K562 (cell line): ENCODE data around the gene SMIM7. TPM values are rescaled to one million over a fixed set of nuclear protein-coding genes. Genes with fewer than 3 reads are reported as not detected.
A peak's percentile ranks its signal among the peaks of the same experiment; 100 is the strongest.

Source experiments
- CREB1 ChIP-seq, 2 experiments: sonication (generic) in 1 of 2; formaldehyde crosslinking in 1 of 2; IDR thresholded peaks; 2 replicates each; pipeline versions ENCODE4 v1.6.1 to v1.8.0; 2012 to 2022; ENCODE audit warnings: inconsistent platforms in 1 of 2, mild to moderate bottlenecking in 1 of 2, missing genetic modification reagents in 1 of 2, moderate library complexity in 1 of 2
- CREM ChIP-seq: IDR thresholded peaks from 2 replicates; pipeline ENCODE4 v1.6.1; 2014; ENCODE audit warnings: antibody characterized with exemption, low read depth
- ETV5 ChIP-seq: sonication (generic); formaldehyde crosslinking; IDR thresholded peaks from 2 replicates; pipeline ENCODE4 v1.4.0; 2020; ENCODE audit warnings: low read depth, mild to moderate bottlenecking, missing genetic modification reagents
- GATAD2B ChIP-seq: fragments of 450-650 bp; IDR thresholded peaks from 2 replicates; pipeline ENCODE4 v1.6.1; 2017; ENCODE audit warnings: mild to moderate bottlenecking, borderline replicate concordance
- PHF20 ChIP-seq: fragments of 450-650 bp; IDR thresholded peaks from 2 replicates; pipeline ENCODE4 v1.6.1; 2018; ENCODE audit not compliant: partially characterized antibody
- POLR2AphosphoS5 ChIP-seq: IDR thresholded peaks from 2 replicates; pipeline ENCODE4 v1.6.1; 2011; ENCODE audit warnings: mild to moderate bottlenecking, low read depth, low read length, moderate library complexity; ENCODE audit not compliant: control insufficient read depth, insufficient read depth
- RBBP5 ChIP-seq: fragments of 200-600 bp; sonication (generic); IDR thresholded peaks from 2 replicates; pipeline ENCODE4 v1.6.1; 2012; ENCODE audit warnings: borderline replicate concordance, mild to moderate bottlenecking, low read length, control low read depth, inconsistent platforms; ENCODE audit not compliant: insufficient read depth, poor library complexity, severe bottlenecking
- SIN3B ChIP-seq: fragments of 450-650 bp; IDR thresholded peaks from 2 replicates; pipeline ENCODE4 v1.6.1; 2017; ENCODE audit warnings: low read depth, mild to moderate bottlenecking, moderate library complexity
- SMARCE1 ChIP-seq: fragments of 450-650 bp; IDR thresholded peaks from 2 replicates; pipeline ENCODE4 v1.7.1; 2016; ENCODE audit warnings: mild to moderate bottlenecking
- STAT5B ChIP-seq: fragments of 250-450 bp; sonication (Bioruptor Pico); IDR thresholded peaks from 2 replicates; pipeline ENCODE4 v1.8.0; 2021; ENCODE audit warnings: mild to moderate bottlenecking, inconsistent platforms
- polyA plus RNA-seq, 8 experiments: library from polyadenylated mRNA; depleted of rRNA in 4 of 8; stranded (reverse) in 5 of 8; unstranded in 3 of 8; fragments of >200 nt; fragmentation: Nextera tagmentation in 2 of 8; fragmentation: Illumina TruSeq in 1 of 8; extraction: Ambion mirVana in 2 of 8; extraction: Trizol in 1 of 8; gene quantifications; 2 replicates each; pipeline versions ENCODE4 v1.2.1 to v1.2.3, GENCODE V29; 2011 to 2014; ENCODE audit warnings: inconsistent platforms in 1 of 8, missing spikeins in 1 of 8
- total RNA-seq, 7 experiments: library from RNA; depleted of rRNA in 6 of 7; stranded (reverse); fragments of >200 nt in 6 of 7; fragmentation: Illumina TruSeq in 2 of 7; extraction: Trizol in 2 of 7; gene quantifications; 2 replicates each; pipeline versions ENCODE4 v1.2.1 to v1.2.3, GENCODE V29; 2011 to 2021; ENCODE audit warnings: low replicate concordance in 1 of 7
- TF ChIP-seq, protein P1 (sequence below): IDR thresholded peaks from 2 replicates; pipeline ENCODE4 v1.6.1; 2016; ENCODE audit warnings: missing genetic modification characterization, missing compliant biosample characterization
- TF ChIP-seq, protein P2 (sequence below): fragments of 450-650 bp; formaldehyde crosslinking; IDR thresholded peaks from 2 replicates; pipeline ENCODE4 v1.4.0; 2020; ENCODE audit warnings: mild to moderate bottlenecking, moderate library complexity
- TF ChIP-seq, protein P3 (sequence below): IDR thresholded peaks from 2 replicates; pipeline ENCODE4 v1.6.1; 2012; ENCODE audit warnings: low read depth, low read length, improper control_type of control experiment, borderline replicate concordance
- TF ChIP-seq, protein P4 (sequence below): sonication (generic); formaldehyde crosslinking; IDR thresholded peaks from 2 replicates; pipeline ENCODE4 v1.5.0; 2020; ENCODE audit warnings: missing genetic modification reagents
- TF ChIP-seq, protein P5 (sequence below): sonication (generic); formaldehyde crosslinking; IDR thresholded peaks from 2 replicates; pipeline ENCODE4 v1.8.1; 2023; ENCODE audit warnings: missing genetic modification reagents, mild to moderate bottlenecking, borderline replicate concordance

Gene SMIM7
- total and polyA plus RNA-seq, 9 of the 15 experiments (the other 6 are each of a cell fraction or from before 2014, with no cell fraction given), result 55.3 to 265 (median 107) TPM

DNA sequence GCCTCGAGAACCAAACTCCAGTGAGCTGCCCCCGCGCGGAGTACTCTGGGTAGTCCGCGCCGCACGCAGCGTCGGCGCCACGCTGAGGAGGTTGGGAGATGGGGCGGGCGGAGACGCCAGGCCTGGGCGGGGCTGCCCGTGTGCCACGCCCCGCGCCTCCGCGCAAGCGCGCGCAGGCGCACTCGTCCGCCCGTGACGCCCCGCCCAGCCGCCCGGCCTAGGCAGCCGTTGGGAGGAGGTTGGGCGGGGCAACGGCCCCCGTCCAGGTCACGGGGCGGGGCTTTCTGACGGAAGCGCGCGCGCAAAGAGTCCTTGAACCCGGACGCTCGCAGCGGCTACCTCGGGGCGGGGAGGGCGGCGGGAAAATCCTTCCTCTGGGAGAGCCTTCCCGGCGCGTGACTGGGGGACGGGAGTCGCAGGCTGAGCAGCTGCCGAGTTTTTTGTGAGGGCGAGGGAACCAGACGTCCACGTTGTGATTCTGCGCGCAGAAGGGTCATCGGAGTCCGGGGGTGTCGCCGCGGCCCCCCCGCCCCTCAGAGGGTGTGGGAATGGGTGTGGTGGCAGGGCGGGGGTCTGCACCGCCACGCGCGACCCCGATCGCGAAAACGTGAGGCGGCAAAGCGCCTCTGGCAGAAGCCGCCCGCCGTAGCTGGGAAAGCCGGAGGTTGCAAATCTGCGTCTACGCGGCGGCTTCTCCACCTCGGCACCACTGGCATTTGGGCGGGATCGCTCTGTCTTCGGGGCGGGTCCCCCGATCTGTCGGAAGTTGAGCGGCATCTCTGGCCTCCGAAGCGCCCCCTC lies 31.6 kb downstream of the SMIM7 start, which contains the start of gene MED26 (continued):
- TF ChIP-seq, protein P1, sequence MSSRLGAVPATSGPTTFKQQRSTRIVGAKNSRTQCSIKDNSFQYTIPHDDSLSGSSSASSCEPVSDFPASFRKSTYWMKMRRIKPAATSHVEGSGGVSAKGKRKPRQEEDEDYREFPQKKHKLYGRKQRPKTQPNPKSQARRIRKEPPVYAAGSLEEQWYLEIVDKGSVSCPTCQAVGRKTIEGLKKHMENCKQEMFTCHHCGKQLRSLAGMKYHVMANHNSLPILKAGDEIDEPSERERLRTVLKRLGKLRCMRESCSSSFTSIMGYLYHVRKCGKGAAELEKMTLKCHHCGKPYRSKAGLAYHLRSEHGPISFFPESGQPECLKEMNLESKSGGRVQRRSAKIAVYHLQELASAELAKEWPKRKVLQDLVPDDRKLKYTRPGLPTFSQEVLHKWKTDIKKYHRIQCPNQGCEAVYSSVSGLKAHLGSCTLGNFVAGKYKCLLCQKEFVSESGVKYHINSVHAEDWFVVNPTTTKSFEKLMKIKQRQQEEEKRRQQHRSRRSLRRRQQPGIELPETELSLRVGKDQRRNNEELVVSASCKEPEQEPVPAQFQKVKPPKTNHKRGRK (tag), result no peak
- TF ChIP-seq, protein P2, sequence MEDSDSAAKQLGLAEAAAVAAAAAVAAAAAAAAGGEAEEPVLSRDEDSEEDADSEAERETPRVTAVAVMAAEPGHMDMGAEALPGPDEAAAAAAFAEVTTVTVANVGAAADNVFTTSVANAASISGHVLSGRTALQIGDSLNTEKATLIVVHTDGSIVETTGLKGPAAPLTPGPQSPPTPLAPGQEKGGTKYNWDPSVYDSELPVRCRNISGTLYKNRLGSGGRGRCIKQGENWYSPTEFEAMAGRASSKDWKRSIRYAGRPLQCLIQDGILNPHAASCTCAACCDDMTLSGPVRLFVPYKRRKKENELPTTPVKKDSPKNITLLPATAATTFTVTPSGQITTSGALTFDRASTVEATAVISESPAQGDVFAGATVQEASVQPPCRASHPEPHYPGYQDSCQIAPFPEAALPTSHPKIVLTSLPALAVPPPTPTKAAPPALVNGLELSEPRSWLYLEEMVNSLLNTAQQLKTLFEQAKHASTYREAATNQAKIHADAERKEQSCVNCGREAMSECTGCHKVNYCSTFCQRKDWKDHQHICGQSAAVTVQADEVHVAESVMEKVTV (CRISPR knock-in tag), result no peak
- TF ChIP-seq STAT5B, result no peak
- peak; percentile 26 for TF ChIP-seq PHF20
- TF ChIP-seq ETV5 (CRISPR knock-in tag), result peak; percentile 35; the same call in 1 of the 2 replicates
- peak; percentile 83 for TF ChIP-seq CREB1 (IDR thresholded peaks at IDR 0.05)
- peak; percentile 27; the same call in 1 of the 2 replicates for TF ChIP-seq CREB1 (CRISPR knock-in tag; IDR thresholded peaks at IDR 0.05)
- TF ChIP-seq, protein P3, sequence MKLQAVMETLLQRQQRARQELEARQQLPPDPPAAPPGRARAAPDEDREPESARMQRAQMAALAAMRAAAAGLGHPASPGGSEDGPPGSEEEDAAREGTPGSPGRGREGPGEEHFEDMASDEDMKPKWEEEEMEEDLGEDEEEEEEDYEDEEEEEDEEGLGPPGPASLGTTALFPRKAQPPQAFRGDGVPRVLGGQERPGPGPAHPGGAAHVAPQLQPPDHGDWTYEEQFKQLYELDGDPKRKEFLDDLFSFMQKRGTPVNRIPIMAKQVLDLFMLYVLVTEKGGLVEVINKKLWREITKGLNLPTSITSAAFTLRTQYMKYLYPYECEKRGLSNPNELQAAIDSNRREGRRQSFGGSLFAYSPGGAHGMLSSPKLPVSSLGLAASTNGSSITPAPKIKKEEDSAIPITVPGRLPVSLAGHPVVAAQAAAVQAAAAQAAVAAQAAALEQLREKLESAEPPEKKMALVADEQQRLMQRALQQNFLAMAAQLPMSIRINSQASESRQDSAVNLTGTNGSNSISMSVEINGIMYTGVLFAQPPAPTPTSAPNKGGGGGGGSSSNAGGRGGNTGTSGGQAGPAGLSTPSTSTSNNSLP, result no peak
- TF ChIP-seq SMARCE1, result no peak
- TF ChIP-seq GATAD2B, result 0 out of 2 replicates have a peak, but pooled peaks have one; percentile 8
- TF ChIP-seq RBBP5, result peak; percentile 41
- TF ChIP-seq CREM, result peak; percentile 83
- TF ChIP-seq SIN3B, result peak; percentile 41; the same call in 1 of the 2 replicates
- TF ChIP-seq, protein P4, sequence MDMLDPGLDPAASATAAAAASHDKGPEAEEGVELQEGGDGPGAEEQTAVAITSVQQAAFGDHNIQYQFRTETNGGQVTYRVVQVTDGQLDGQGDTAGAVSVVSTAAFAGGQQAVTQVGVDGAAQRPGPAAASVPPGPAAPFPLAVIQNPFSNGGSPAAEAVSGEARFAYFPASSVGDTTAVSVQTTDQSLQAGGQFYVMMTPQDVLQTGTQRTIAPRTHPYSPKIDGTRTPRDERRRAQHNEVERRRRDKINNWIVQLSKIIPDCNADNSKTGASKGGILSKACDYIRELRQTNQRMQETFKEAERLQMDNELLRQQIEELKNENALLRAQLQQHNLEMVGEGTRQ (CRISPR knock-in tag), result peak; percentile 68
- peak; percentile 79 for TF ChIP-seq POLR2AphosphoS5
- TF ChIP-seq, protein P5, sequence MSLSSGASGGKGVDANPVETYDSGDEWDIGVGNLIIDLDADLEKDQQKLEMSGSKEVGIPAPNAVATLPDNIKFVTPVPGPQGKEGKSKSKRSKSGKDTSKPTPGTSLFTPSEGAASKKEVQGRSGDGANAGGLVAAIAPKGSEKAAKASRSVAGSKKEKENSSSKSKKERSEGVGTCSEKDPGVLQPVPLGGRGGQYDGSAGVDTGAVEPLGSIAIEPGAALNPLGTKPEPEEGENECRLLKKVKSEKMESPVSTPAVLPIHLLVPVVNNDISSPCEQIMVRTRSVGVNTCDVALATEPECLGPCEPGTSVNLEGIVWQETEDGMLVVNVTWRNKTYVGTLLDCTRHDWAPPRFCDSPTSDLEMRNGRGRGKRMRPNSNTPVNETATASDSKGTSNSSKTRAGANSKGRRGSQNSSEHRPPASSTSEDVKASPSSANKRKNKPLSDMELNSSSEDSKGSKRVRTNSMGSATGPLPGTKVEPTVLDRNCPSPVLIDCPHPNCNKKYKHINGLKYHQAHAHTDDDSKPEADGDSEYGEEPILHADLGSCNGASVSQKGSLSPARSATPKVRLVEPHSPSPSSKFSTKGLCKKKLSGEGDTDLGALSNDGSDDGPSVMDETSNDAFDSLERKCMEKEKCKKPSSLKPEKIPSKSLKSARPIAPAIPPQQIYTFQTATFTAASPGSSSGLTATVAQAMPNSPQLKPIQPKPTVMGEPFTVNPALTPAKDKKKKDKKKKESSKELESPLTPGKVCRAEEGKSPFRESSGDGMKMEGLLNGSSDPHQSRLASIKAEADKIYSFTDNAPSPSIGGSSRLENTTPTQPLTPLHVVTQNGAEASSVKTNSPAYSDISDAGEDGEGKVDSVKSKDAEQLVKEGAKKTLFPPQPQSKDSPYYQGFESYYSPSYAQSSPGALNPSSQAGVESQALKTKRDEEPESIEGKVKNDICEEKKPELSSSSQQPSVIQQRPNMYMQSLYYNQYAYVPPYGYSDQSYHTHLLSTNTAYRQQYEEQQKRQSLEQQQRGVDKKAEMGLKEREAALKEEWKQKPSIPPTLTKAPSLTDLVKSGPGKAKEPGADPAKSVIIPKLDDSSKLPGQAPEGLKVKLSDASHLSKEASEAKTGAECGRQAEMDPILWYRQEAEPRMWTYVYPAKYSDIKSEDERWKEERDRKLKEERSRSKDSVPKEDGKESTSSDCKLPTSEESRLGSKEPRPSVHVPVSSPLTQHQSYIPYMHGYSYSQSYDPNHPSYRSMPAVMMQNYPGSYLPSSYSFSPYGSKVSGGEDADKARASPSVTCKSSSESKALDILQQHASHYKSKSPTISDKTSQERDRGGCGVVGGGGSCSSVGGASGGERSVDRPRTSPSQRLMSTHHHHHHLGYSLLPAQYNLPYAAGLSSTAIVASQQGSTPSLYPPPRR (CRISPR knock-in tag), result no peak
